ENCODE measurements around the gene SPRED3. TPM values are rescaled to one million over a fixed set of nuclear protein-coding genes. Genes with fewer than 3 reads are reported as not detected.
A peak's percentile ranks its signal among the peaks of the same experiment; 100 is the strongest.

The SPRED3 gene
- total and polyA plus RNA-seq, 9 of the 15 experiments (the other 6 are each of a cell fraction or from before 2014, with no cell fraction given): 0.05 to 1.3 (median 0.36) TPM

GRCh38 chr19:38370299-38370698 is 18.2 kb upstream of the SPRED3 start (continued):
- no peak for TF ChIP-seq MEF2A (IDR thresholded peaks at IDR 0.05; ENCODE audit: control insufficient read depth, low read depth, low read length)
- TF ChIP-seq TAF1 (IDR thresholded peaks at IDR 0.05; ENCODE audit: control insufficient read depth, extremely low read depth, insufficient read depth, low read length, severe bottlenecking): no peak
- TF ChIP-seq PHF20 (IDR thresholded peaks at IDR 0.05; ENCODE audit: partially characterized antibody): no peak
- TF ChIP-seq HDAC1 (IDR thresholded peaks at IDR 0.05): peak in 1 of 2 experiments; percentile 77; a peak in 2 of 4 replicates
- TF ChIP-seq ARID3B (CRISPR knock-in tag; IDR thresholded peaks at IDR 0.05; ENCODE audit: borderline replicate concordance): no peak
- no peak for TF ChIP-seq NONO (IDR thresholded peaks at IDR 0.05; ENCODE audit: low read depth in 2 of 2, low read length in 1 of 2)
- TF ChIP-seq BRF2 (IDR thresholded peaks at IDR 0.05; ENCODE audit: borderline replicate concordance, insufficient read depth, insufficient read length): no peak
- no peak for TF ChIP-seq E2F8 (IDR thresholded peaks at IDR 0.05; ENCODE audit: low read depth, partially characterized antibody)
- no peak for TF ChIP-seq MECOM (CRISPR knock-in tag; IDR thresholded peaks at IDR 0.05)
- TF ChIP-seq ZNF717 (CRISPR knock-in tag; IDR thresholded peaks at IDR 0.05): no peak
- no peak for TF ChIP-seq ILF3 (IDR thresholded peaks at IDR 0.05; ENCODE audit: borderline replicate concordance)
- peak in 1 of 2 experiments; percentile 18; a peak in 1 of 4 replicates for TF ChIP-seq FOXK2 (conservative IDR thresholded peaks at IDR 0.05 in 1 of 2, IDR thresholded peaks at IDR 0.05 in 1 of 2; ENCODE audit: low read depth in 2 of 2)
- no peak for TF ChIP-seq SNRNP70 (optimal IDR thresholded peaks at IDR 0.05; ENCODE audit: low read depth, low read length)
- no peak for TF ChIP-seq ZNF282 (CRISPR knock-in tag; IDR thresholded peaks at IDR 0.05)
- no peak for TF ChIP-seq NFE2L1 (tag; IDR thresholded peaks at IDR 0.05; ENCODE audit: borderline replicate concordance, low read depth)
- no peak for TF ChIP-seq GATAD2B (IDR thresholded peaks at IDR 0.05; ENCODE audit: borderline replicate concordance)
- TF ChIP-seq SNIP1 (IDR thresholded peaks at IDR 0.05; ENCODE audit: low read depth): no peak
- no peak for TF ChIP-seq HCFC1 (IDR thresholded peaks at IDR 0.05; ENCODE audit: low read depth, low read length)
- no peak for TF ChIP-seq HDGF (IDR thresholded peaks at IDR 0.05)
- no peak for TF ChIP-seq ELF1 (tag; IDR thresholded peaks at IDR 0.05)
- TF ChIP-seq ZNF165 (CRISPR knock-in tag; IDR thresholded peaks at IDR 0.05; ENCODE audit: borderline replicate concordance): no peak
- TF ChIP-seq SMAD3 (CRISPR knock-in tag; conservative IDR thresholded peaks at IDR 0.05): no peak
- no peak for TF ChIP-seq HMBOX1 (IDR thresholded peaks at IDR 0.05)
- TF ChIP-seq ZNF24 (IDR thresholded peaks at IDR 0.05): peak; percentile 50; the same call in 1 of the 2 replicates
